HG03378 (cell line): Measurements from ENCODE around the gene B3GALNT1.
A peak's percentile ranks its signal among the peaks of the same experiment; 100 is the strongest.

Source experiments
- ATAC-seq: cut with Tn5 transposase; IDR thresholded peaks from one replicate; pipeline ENCODE4 v1.9.1; 2021; ENCODE audit warnings: mild to moderate bottlenecking, moderate library complexity; ENCODE audit not compliant: unreplicated experiment

The B3GALNT1 gene

DNA sequence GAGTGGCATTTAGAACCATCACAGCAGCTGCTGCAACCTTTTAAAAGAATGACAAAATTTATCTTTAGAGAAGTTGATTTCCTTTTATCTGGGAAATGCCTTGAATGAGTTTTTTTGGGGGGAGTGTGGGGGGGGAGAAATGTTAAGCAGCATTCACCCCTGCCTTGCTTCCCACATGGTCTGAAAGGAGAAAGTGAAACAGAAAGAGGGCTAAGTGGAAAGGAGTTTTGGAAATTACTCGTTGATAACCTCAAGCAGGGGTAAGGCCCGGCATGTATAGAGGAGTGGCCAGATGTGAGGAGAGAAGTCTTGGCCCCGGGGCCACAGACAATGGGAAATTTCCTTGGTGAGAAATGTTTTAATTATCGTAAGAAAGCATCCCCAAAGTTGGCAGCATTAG is 23.5 kb downstream of the B3GALNT1 start:
- peak; percentile 98 for ATAC-seq

DNA sequence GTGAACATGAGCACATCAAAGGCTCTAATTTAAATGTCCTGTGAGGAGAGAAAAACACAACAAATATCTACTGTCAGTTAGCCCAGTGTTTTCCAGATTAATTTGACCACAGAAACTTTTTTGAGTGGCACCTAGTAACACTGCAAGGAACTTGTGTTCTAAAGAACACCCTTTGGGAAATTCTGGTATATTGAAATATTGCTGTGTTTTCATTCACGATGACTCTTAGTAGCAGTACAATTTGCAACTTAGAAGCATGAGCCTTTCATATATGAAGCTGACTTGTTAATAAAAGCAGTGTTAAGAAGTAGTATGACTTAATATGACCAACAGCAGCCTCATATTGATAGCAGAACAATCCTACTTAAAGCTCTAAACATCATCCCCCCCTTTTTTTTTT is 32.0 kb downstream of the B3GALNT1 start:
- ATAC-seq: no peak

DNA sequence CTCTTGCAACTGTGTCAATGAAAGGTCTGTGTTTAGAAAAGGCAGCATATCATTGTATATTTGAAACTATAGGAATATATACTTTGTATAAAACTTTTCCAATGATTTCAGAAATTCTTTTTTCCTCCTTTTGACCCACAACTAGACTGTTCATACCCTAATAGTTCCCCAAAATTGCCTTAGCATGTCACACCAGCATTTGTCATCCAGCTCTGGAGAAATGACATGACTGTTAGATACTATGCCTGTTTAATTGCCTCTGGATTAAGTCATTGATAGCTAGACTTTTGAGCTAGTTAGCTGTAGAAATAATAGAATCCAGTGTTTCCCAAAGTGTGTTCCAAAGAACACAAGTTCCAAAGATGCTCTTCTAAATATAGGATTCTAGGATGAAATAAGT is 32.4 kb downstream of the B3GALNT1 start:
- no peak for ATAC-seq

DNA sequence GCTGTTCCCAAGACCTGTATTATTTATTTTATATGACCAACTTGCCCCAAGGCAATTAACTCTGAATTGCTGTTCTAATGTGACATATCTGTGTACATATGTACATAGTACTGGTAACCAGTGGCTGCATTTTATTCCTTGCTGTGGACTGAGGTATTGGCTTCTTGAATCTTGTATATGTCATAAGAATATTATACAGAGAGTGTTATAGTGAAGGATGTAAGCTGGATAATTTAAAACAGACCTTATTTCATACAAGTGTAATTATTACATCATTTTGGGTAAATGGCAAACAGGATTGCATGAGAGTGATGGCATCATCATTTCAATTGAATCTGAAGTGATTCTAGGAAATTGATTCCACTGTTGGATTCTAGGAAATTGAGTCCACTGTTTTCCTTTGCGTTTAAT is 32.9 kb downstream of the B3GALNT1 start:
- no peak for ATAC-seq

DNA sequence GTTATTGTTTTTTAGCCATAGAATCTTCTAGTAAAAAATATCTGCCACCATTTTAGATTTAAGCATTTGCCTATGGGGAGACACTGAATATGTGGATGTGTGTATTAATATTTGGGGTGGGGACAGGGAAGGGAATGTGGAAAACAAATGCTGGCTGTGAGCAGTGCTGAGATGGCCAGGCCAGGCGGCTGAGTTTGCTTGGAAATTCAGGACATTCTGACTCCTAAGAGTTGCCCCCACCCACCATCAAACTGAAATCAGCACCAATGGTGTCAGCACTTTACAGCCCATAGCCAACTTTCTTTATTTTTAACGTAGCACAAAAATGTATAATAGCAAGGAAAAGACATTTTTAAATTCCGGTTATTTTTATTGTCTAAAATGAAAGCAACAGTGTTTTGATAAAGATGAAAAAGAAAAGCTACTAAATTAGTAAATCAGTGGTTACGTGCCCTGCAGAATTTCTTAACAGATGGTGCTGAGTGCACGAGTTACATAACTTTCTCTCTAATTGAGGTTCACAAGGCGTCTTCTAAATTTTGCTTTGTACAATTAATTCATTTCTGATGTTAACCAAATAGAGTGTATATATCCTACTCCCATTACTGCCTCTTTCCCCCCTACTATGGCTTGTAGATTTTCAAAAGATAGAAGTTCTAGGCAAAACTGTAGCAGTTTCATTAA is 34.0 kb downstream of the B3GALNT1 start:
- ATAC-seq: no peak

DNA sequence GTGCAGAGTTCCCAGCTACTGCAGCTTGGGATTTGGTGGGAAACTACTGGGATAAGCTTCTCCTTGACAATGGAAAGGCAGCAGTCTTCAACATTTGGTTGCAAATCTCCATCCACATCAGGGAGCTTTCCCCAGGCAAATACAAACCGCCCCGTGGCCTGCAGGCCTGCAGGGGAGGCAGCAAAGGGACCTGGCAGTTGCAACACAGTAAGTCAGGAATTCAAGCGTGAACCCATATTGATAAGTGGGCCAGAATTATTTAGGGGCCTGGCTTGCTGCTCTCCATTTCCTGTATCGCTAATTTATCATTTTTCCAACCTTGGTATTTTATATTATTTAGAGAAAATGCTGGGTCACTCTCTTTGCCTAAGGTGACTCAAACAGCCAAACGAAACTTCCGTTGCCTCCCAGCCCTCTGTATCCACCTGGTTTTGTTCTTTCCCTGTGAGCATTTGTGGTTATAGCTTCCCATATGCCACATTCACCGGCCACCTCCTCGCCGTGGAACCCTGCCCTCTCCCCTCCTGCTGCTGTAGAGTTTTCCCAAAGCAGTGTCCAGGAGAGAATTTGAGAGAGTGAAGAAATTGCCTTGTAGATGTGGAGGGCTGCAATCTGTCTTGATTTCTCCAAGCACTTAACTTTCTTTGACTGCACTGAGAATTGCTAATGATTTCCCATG is 34.8 kb downstream of the B3GALNT1 start:
- ATAC-seq: no peak

DNA sequence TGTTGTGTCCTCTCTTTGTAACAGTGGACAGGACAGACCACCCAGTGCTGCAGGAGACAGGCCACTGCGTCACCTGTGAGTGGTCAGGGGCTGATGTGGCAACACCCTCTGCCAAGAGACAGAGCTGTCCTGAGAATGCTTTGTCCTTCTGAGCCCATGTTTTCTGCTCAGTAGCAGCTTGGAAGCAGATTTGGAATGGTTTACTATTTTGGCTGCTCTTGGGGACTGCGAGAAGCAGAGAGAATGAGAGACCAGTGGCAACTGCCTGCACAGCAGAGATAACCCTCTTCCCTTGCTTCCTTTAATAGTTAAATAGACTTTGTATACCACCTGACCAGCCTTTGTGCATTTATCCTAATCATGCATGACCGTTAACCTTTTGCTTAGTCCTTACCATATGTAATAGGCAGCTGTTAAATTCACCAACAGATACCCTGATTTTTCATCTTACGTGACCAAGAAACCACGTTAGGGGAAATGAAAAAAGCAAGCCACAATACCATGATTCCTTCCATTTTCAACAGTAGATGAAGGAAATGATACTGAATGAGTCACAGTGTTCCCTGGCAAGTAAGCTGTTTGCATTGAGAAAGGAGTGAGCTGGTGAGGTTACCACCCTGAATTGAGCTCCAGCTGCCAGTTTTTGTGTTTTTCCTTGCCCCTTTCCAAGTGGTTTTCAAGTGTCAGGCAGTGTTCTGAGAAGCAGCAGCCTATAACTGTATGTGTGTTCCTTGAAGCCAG is 35.5 kb downstream of the B3GALNT1 start:
- ATAC-seq: peak; percentile 99

DNA sequence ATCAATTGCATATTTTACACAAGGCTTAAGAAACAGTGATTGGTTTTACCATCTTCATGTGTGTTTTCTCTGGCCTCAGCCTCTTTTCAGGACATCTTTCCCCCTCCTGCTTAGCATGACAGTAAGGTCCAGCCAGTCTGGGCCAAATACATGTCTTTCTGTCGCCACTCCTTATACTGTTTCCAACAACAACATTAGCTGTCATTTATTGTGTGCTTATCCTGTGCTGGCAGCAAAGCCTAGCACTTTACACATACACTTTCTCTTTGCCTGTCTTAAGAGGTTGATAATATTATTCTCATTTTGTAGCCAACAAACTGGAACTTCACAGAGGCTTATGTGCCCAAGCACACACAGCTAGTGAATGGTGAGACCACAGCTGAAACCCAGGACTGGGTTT is 37.8 kb downstream of the B3GALNT1 start:
- no peak for ATAC-seq

DNA sequence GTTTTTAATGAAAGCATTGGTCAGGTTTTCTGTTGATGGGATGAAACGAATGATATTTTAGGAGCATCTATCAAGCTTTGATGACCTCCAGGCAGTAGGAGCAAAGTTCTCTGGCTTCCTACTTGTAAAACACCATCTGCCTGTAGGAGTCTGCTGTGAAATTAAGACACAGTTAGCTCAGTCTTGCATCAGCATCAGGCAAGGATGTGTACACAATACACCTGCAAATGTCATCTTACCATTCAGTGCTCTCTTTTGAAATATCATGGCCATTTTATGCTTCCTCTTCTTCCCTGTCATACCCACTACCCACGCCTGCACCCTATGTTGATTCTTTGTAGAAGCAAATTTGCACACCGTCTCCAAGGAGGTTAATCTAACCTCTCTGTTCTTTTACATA is 38.2 kb downstream of the B3GALNT1 start:
- ATAC-seq: no peak

DNA sequence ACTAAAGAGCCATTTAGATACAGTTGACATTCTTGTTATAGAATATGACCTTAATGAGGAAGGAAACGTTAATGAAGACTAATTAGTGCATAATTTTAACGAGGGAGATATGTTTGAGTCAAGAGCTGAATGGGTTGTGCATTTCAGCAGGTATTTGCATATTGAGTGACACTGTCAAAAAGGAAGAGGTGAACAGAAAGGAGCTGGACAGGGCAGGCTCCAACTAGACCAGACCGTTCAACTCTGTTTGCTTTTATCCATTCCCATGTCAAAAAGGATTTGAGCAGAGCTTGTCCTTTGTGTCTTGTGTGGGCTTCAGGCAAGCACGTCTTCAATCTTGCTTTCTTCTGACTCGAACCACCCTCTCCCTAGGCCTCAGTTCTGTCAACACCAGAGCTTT is 40.7 kb downstream of the B3GALNT1 start:
- ATAC-seq: no peak

DNA sequence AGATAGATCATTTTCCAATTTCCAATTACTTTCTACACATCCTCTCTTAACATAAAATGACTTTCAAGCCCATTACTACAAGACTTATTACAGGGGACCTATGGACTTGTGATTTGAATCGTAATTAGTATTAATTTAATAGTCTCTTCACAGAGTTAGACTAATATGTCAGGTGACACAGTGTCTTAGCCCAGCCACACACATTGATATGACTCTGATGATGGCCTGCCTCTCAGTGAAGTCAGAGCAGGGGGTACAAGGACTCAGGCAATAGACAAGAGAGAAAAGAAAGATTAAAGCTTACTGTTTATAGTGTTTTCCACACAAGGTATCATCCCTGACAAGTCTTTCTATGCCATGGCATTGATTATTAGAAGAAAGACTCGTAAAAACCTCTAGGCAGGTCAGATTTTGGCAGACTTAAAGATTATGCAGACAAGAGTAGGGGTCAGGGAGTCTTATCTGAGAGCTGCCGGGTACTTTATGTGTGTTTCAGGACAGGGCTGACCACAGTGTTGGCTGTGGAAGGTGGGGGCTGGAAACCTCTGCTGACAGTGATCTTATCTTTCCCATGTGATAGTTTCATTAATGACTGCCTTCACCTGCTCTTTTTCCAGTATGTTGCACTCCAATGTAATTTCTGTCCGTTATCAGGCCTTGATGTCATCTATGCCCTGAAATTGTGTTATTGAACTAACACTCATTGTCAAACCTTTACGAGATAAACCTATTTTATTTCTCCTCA is 50.1 kb downstream of the B3GALNT1 start:
- ATAC-seq: no peak

DNA sequence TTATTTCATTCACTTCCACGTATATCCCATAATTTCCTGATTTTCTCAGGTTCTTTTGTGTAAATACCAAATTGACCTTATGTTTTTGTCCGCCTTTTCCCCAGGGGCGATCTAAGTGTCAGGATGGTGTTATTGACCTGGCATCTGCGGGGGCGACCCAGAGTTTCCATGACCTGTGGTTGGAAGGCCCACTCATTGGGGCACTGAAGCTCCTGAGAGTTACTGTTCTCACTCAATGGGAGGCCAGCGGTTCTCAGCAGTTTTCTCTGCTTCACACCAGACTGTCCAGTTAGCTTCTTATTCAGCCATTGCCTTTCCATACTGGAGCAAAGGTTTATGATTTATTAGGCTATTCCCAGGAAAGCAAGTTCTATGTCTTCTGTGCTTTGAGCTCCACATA is 53.3 kb downstream of the B3GALNT1 start:
- ATAC-seq: no peak

DNA sequence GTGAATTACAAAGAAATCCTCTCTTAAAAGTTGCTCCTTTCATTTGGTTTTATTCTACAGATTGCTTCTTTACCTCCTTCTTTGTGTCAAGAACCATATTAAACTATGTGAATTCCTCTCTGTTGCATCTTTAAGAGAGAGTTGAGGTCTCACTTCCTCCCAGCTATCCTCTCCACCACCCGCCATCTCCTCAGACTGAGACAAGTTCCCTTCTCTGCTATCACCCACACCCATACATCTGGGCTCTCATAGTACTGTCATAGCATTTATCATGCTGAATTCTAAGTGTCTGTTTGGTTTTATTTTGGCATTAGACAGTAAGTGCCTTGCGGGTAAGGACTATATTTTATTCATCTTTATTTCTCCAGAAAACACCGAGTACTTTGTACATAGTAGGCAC is 54.2 kb downstream of the B3GALNT1 start:
- ATAC-seq: no peak

DNA sequence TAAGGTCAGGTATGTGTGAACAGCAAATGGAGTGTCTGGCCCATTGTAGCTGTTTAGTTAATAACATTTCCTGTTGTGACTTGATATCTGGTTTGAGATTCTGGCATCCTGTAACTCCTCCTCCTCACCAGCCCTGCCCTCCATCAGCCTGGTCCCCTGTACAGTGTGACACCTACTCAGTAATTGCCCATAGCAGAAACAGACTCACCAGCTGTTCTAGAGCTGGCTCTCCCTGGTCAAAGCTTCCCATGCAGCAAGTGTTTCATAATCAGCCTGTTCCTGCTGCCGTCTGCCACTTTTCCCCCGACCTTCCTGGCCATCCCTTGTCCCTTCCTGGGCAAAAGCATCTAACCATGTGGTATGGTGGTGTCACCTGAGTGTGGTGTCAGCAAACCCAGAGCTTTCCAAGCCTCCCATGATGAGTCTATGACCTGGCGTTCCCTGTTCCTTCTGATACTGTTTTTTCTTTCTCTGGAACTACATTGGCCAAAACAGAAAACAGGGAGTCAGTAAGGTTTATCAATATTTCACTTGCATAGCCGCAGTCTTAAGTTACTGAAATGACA is 55.4 kb downstream of the B3GALNT1 start:
- no peak for ATAC-seq

DNA sequence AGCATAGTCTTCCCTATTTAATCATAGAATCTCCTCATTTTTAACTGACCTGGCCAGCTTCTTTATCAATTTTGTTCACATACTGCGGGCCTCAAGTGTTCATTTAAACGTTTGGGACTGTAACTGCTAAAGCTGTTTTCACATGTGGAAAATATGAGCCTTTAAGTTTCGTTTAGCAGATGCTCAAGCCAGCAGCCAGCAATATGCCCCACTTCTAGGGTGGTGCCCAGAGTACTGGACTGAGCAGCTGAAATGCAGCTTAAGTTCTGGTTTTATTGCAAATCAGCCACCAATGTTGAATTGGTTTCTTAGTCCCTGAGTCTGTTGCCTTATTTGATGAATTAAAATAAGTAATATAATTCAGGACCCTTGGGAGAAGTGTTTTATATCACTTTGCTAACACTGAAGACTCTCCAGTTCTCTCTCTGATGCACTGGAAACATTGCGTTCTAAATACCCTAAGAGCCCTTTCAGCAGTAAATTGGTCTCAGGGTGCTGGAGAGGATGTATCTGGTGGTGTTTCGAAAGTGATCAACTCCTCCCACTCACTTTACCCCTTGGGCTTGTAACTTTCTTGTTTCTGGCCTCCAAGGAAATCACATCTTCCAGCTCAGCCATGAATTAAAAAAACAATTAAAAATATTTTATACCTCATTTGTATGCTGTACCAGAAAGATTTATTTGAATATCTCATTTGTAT is 61.7 kb downstream of the B3GALNT1 start:
- ATAC-seq: peak; percentile 95

DNA sequence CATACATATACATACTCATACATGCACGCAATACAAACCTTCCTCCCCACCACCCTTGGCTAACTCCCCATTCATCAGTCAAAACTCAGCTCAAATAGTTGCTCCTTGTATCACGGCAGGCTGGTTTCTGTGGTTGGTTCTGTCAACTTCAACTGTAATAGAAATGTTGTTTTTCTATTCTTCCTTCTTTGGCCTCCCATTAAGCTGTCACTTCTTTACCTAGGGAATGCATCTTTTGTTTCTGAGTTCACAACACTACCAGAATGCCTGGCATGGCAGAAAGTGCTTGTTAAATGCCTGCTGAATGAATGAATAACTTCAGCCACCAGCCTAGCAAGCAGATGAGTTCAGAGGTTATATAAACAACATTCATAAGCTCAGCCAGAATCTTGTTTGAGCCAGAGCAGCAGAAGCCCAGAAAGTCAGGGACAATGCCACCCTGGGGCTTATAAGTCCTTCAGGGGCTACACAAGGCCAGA is 63.1 kb downstream of the B3GALNT1 start:
- peak; percentile 54 for ATAC-seq

DNA sequence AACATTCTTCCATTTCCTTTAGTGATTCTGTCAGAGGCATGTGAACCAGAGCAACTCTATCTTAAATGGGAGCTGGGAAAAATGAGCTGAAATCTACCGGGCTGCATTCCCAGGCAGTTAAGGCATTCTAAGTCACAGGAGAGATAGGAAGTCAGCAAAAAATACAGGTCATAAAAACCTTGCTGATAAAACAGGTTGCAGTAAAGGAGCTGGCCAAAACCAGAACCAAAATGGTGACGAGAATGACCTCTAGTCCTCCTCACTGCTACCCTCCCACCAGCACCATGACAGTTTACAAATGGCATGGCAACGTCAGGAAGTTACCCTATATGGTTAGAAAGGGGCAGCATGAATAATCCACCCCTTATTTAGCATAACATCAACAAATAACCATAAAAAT is 66.4 kb downstream of the B3GALNT1 start:
- ATAC-seq: no peak

DNA sequence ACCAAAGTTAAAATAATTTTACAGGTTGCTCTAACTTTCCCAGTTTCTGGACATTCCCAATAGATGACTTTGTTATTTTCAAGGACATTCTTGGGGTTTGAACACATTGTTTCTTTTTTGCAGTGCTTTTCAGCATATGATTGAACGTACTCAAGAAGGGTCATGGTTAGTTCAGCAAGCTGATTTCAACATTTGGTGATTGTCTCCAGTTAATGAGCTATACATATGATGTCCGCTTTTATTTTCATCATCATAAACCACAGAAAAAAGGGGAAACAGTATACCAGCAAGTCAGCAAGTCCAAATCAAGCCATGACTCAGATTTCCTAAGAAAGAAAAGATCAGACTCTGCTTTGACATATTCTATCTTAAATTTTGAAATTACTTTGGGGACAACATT is 69.4 kb downstream of the B3GALNT1 start:
- peak; percentile 41 for ATAC-seq

DNA sequence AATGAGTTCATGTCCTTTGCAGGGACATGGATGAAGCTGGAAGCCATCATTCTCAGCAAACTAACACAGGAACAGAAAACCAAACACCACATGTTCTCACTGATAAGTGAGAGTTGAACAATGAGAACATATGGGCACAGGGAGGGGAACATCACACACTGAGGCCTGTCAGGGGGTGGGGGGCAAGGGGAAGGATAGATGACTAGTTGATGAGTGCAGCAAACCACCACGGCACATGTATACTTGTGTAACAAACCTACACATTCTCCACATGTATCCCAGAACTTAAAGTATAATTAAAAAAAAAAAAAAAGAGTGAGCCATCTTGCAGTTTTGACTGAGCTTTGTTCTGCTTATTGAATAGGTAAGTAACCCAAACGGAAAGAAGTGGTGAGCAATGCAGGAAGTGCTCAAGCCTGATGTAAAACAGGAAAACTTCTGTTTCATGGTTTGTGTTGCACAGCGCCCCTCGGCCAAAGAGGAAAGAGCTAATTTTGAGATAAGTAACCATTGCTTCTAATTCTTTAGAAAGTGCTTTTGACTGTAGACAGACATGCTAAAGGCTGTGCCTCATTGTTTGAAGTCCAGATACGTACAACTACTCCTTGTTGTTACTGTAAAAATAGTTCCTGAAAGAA is 70.1 kb downstream of the B3GALNT1 start:
- peak; percentile 94 for ATAC-seq
